CD4-positive, alpha-beta T cell treated with Interleukin-4 for 4 hours (primary cell): ENCODE results near the gene CFDP1.
"Not testable (repeated sequence)": the region's sequence is repeated elsewhere in the genome, so short reads cannot be mapped to it uniquely, and the experiment has no call there.

Experiments used
- DNase-seq: peaks from one replicate; pipeline ENCODE4 v3.0.0-alpha.2; 2020

The CFDP1 gene

DNA sequence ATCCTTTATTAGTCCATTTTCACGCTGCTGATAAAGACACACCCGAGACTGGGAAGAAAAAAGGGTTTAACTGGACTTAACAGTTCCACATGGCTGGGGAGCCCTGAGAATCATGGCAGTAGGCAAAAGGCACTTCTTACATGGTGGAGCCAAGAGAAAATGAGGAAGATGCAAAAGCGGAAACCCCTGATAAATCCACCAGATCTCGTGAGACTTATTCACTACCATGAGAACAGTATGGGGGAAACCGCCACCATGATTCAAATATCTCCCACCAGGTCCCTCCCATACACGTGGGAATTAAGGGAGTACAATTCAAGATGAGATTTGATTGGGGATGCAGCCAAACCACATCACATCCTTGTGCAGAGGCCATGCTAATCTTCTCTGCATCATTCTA is 146.9 kb downstream of the CFDP1 start:
- DNase-seq, result no peak

DNA sequence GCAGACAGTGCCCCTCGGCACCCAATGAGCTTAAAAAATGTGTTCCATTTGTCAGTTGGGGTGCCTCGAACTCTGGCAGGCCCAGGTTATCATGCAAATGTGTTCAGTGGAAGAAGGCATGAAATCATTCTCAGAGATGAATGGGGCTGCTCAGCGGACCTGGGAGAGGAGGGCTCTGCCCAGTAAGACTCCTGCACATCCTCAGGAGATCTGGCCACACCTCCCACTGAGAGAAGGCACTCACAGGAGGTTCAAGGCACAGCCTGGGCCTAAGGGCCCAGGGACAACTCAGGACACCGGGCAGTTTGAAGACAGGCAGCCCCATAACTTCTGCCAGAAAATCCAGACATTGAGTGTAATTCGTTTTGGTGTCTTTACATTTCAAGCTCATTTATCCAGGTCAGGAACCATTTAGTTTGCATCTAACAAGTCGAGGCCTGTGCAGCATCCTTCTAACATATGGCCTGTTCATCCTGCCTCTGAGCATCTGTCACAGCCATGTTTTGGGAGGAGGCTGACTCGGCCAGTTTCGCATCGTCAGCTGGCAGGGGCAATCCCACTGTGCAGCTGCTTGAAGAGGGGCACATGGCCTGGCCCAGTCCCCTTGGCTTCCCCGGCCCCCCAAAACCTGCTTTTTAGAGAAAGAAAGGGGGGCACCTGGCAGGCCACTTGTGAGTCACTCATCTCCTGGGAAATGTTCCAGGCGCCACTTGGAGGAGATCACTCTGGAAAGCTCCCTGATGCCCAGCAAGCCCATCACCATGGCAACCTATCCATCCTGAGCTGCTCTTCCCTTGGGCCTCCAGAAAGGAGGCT is 150.6 kb downstream of the CFDP1 start:
- DNase-seq, result no peak

DNA sequence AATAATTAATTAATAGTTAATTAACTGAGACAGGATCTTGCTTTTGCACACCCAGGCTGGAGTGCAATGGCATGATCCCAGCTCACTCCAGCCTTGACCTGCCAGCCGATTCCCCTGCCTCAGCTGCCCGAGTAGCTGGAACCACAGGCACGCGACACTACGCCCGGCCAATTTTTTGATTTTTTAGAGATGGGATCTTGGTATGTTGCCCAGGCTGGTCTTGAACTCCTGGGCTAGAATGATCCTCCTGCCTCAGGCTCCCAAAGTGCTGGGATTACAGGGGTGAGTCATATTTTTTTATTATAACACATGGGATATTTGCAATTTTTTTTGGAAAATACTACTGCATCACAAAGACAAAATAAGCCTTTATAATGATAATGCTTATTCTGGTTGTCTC is 151.5 kb downstream of the CFDP1 start:
- no peak for DNase-seq

DNA sequence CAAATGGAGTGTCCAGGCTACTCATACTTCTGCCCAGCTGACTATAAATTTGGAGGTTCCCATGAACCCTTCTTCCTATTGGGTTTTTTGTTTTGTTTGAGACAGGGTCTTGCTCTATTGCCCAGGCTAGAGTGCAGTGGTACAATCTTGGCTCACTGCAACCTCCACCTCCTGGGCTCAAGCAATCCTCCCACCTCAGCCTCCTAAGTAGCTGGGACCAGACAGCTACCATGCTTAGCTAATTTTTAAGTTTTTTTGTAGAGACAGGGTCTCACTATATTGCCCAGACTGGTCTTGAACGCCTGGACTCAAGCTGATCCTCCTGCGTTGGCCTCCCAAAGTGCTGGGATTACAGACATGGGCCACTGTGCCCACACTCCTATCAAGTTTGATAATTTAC is 152.3 kb downstream of the CFDP1 start:
- DNase-seq, result not testable (repeated sequence)

DNA sequence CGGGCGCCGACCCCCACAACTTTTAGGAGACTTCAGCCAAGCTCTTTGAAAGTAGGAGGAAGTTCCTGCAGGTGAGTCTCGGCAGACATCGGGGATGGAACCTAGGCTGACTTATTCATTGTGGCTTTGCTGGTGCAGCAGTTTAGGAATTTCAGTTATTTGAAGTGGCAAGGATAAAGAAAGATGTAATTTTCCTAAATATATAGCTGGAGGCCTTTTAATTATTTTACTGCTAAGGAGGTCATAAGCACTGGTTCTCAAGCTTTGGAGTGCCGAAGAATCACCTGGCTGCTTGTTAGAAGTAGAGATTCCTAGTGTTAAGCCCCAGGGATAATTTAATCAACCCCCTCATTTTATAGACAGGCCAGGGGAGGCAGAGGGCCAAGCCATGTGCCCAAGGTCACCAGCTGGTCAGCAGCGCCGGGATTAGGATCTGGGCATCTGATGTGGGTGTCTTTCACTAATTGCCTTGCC is 152.9 kb downstream of the CFDP1 start:
- no peak for DNase-seq

DNA sequence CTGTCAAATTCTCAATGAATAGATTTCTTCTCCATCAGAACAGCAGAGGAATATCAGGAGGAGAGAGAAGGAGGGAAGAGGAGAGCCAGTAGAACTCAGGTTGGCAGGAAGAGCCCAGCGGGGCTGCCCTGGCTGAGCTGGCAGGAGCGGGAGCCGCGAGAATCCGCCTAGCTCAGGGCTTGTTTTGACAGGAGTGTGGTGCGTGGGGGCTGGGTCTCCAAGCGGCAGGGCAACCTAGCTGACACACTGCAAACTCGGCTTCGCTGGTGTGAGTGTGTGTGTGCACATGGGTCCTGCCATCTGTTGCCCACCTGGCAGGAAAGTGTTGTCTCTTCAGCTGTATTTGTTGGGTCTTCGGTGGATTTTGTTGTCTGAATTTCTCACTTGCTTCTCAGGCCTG is 154.0 kb downstream of the CFDP1 start:
- DNase-seq, result no peak

DNA sequence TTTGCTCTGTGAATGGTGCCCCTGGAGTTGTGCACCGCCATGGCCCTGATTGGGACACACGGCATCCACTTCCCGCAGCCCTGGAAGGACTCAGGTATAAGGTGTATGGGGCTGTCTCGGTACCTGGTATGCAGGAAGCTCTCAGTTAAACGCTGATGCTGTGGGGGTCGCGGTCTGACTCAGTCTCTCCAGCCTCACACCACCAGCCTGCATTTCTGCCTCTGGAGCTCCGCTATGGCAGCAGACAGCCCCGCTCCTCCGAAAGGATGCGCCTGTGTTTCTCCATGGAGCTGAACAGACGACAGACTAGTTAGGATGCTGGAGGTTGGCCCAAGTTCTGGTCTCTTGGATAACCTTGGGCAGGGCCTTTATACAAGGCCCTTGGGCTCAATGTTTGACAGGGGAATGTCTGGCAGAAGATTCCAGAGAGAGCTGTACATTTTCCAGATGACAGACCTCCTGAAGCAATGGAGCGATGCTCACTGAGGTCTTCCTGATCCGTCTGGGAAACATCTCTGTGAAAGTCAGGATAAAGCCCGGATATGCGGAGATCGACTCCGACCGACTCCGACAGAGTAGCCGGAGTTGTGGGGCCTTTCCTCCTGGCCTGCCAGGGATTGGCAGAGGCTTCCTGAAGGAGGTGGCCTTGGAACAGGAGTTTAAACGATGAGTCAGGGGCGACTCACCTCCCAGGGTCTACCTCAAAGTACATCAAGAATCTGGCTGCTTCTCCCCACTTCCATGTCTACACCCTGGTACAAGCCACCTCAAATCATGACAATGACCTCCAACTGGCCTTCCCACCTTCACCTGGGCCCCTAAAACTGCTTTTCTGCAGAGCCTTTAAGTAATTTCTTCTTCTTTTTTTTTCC is 160.0 kb downstream of the CFDP1 start:
- DNase-seq, result no peak

DNA sequence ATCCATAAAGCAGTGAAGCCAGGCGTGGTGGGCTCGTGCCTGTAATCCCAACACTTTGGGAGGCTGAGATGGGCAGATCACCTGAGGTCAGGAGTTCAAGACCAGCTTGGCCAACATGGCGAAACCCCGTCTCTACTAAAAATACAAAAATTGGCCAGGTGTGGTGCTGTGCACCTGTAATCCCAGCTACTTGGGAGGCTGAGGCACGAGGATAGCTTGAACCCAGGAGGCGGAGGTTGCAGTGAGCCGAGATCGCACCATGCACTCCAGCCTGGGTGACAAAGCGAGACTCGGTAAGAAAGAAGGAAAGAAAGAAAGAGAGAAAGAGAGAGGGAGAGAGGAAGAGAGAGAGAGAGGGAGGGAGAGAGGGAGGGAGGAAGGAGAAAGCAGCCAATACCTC is 160.7 kb downstream of the CFDP1 start:
- DNase-seq, result not testable (repeated sequence)

DNA sequence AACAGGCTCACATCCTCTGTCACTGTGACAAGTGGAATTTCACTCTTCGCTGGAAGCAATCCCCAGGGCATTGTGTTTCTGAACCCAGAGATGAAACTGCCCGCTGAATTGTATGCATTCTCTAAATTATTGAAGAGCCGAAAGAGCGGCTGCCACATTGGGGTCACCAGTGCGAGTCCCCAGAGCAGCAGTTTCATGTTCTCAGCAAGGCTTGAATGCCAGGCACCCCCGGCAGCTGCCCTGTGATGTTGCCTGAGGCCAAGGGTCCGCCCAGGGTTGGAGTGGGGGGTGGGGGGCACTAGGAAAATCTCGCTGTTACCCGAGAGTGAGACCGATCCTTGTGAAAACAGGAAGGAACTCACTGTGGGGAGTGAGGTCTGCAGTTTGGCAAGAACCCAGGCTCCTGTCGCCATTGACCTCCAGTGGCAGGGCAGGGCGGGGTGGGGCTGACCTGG is 161.2 kb downstream of the CFDP1 start:
- DNase-seq, result no peak

DNA sequence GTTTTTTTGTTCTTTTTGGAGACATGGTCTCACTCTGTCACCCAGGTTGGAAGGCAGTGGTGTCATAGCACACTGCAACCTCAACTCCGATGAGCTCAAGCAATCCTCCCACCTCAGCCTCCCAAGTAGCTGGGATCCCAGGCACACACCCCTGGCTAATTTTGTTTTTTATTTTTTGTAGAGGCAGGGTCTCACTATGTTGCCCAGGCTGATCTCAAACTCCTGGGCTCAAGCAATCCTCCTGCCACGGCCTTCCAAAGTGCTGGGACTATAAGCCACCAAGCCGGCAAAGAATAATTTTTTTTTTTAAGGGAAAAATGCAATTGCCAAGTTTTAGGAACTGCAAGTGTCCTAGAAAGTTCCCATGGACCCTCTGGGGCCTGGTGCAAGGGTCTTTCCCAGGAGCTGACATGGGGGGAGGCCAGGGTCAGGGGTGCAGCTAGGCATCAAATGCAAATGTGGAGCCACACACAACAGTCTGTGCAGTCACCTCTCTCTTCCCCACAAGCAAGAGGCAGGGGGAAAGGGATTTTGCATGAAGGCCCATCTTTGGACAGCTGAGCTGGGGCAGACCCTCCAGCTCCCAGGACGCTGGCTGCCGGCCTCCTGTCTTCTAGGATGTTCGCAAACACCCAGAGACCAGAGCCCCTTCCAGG is 161.7 kb downstream of the CFDP1 start:
- DNase-seq, result no peak

DNA sequence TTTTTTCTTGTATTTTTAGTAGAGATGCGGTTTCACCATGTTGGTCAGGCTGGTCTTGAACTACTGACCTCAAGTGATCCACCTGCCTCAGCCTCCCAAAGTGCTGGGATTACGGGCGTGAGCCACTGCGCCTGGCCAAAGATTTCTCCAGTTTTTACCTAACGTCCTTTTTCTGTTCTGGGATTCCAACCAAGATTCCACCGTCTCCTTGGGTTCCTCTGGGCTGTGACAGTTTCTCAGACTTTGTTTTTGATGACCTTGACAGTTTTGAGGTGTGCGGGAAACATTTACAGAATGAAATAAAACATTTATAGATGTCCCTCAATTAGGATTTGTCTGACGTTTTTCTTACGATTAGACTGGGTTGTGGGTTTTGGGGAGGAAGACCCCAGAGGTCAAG is 163.9 kb downstream of the CFDP1 start:
- not testable (repeated sequence) for DNase-seq

DNA sequence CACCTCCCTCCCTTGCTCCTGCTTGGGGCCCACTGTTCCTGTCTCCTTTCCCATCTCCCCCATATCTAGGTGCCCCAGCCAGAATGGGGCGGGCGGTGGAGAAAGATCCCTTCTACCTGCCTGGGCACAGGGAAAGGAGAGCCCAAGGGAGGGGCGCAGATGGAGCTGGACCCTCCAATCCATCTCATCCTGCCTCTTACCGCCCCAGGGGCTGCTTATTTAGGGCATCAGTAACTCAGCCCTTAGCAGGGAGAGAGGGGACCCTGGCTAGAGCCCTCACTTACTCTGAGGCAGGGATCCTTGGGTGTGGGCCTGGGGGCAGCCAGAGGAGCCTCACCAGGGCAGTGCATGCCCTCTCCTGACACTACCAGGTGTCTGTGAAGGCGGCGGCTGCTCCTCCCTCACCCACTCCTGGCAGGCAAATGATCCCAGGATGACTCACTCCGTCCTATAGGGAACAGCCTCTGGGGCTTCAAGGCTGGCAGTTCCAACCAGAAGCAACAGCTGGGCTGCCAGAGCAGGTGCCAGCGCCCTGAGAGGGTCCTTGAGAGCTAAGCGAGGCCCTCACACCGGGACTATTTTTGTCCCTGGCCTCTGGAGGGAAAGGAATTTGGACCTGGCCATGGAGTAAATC is 165.6 kb downstream of the CFDP1 start:
- no peak for DNase-seq

DNA sequence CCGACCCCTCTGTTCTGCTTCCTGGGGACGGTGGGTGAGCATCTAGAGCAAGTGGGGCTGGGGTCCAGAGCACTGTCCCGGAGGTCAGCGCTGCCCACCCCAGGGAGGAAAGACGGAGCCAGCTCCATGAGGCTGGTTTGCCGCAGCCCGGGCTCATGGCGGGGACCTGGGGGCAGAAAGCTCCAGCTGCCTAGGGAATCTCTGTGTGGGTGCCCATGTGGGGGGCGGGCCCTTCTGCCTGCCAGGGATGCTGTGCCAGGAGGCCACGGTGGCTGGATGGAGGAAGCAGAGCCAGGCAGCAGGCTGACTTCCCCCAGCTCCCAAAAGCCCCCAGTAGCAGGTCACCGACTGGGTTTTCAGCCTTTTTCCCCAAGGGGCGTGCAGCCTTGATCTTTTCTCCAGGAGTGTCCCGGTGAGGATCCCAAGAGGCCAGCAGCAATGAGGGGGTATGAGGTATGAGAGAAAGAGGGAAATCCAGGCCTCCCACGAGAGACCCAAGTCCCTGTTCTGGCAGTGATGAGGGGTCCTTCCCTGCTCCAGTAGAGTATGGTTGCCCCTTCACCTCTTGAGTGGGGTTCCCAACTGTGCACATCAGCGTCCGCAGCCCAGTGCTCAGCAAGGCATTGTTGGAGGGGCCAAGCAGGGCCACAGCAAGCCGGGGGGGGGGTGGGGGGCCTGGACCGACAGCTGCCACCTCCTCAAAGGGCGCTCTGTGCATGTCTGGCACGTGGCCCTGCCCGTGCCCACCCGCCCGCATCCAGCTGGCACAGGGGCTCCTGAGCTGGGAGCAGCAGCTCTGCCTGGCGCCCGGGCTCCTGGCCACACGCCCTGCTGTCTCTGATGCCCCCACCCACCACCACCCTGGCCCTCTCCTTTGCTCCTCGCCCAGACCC is 166.3 kb downstream of the CFDP1 start:
- no peak for DNase-seq

DNA sequence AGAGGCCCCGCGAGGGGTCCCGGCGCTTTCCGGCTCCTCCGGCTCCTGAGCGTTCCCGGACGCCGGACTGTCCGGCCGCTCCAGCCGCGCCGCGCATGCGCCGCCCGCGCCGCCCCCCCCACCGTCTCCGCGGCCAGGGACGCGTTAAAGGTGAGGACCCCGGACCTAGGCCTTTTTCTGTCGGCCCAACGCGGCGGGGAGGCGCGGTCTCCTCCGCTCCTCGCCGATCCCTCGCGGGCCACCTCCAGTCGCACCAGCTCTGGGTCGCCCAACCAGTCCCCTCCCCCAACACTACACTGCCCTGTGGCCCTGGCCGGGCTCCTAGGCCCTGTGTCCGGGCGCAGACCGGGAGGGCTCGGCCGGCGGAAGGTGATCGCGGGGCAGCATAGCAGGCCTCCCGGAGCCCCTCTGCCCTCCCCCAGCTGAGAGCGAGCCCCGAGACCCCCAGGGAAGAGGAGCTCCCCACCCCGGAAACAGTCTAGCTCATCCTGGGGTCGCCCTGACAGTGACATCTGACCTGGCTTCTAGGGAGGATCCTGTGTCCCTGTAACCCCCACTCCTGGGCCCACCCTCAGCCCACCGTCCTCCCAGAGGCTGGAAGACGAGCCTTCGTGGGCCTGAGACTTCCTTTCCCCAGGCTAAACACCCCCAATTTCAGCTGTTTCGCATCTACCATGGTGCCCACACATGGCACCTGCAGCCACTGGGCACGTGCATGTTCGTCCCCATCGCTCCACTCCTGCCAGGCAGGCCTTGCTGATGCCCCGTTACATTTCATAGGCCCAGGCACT is 167.2 kb downstream of the CFDP1 start:
- DNase-seq, result no peak

DNA sequence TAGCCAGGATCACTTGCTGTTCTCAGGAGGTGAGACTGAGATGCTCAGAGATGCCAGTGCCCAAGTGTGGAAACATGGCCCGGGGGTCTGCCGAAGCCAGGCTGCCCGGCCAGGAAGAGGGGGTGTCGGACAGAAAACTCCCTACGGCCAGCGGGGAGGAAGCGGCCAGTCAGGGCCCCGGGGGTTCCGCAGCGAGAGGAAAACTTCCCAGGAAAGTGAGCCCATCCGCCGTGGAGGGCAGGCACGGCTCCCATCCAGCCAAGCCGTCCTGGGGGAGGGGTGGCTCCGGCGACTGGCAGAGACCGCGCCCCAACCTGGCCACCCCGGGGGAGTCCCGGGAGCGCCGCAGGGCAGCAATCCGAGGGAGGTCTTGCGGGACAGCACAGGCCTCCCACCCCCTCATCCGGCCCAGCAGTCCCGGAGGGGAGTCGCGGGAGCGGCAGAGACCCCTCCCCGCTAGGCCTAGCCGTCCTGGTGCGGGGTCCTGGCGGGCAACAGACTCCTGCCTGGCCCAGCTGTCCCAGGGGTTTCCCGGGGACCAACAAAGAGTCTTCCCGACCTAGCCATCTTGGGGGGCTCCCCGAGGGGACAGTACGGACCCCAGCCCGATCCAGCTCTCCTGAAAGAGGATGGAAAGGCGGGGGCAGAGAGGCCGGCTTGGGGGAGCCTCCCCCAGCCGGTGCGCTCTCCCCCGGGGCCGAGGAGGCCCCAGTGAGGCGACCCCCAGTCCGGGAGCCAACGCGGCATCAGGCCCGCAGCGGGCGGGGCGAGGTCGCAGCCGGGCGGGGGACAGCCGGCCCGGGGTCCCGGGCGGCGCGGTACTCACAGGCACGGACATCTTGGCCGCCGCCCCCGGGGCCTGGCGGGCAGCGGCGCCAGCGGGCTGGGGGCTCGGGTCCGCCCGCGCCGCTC is 168.0 kb downstream of the CFDP1 start:
- DNase-seq, result no peak

DNA sequence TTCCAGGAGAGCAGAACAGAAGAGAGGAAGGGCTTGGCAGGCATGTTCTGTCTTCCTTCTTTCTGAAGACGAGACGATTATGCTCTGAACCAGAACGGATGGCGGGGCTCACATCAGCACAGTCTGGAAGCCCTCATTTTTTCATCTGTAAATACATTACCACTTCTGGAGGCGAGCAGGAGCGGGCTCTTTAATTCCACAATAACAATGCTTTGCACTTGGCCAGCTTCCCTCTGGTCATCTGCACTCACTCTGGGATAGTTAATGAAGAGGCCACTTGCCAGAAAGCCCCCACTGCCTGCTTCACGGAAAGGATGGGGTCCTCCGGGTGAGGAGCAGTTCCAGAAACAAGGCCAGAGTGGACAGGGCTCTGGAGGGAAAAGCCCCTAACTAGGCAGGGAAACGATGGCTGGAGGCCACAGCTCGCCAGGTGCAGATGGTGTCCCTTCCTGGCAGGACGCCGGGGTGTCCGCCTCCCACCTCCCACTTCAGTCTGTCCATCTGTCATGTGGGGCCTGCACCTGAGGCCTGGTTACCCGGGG is 168.8 kb downstream of the CFDP1 start:
- DNase-seq, result no peak

DNA sequence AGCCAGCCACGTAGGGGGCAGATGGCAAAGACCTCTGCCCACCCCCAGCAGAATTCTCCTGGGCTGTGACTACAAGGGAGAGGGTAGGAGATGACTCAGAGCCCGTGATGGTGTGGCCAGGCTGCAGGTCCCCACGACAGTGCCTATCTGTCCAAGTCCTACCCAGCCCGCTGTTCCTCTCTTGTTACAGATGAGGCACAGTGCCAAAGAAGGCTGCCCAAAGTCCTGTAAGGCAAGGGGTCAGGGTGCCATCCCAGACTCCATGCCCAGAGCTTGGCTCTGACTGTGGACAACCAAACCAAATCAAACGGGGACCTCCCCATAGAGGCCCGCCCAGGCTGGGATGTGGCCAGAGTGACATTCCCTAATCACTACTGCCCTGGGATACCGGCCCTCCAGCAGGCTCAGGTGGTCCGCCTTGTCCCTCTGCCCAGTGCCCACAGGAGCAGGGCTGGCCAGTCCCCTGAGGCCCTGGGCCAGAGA is 169.3 kb downstream of the CFDP1 start:
- DNase-seq, result no peak

DNA sequence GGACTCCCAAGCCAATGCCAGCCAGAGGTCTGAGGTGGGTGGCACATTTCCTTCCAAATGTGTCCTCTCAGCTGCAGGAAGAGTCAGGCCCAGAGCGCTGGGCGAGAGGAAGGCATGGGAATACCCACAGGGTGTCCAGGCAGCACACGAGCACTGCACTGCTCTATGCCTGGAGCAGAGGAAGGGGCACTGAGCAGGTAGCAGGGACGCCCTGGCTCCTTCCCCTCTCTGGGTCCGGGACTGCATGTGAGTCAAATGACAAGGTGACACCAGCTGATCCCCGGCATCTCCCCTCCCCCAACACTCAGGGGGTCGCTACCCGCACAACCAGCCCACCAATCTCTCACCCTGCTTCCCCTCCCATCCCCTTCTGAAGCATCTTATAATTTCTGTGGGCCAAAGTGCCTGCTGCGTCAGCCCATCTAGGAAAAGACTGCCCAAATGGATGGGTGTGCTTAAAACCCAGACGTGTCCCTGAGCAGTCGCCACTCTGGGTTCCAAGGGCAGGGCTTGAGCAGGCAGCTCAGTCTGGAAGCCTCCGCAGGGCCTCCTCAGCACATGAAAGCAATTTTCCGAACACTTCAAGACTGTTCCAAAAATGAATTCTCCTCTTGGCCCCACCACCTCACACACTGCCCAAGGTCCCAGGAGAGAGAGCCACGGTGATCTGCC is 169.9 kb downstream of the CFDP1 start:
- no peak for DNase-seq

DNA sequence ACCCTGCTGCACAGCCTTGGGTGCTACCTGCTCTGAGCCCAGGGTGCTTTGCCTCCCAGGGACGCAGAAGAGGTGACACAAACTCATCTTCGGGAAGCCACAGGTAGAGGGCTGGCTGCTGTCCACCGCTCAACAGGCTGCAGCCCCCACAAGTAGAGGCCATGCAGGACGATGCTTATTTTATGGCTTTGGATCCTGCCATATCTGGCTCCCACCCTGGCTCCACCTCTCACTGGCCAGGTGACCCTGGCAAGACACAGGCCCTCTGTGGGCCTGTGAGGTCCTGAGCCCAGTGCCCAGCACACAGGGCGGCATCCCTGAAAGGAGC is 170.5 kb downstream of the CFDP1 start:
- no peak for DNase-seq
